Calu3 (cell line): Measurements from ENCODE around the gene MAMSTR. TPM values are rescaled to one million over a fixed set of nuclear protein-coding genes. Genes with fewer than 3 reads are reported as not detected.

Experiments
- BruUV-seq: library from RNA; stranded (reverse); fragments of 400-500 nt; replicated peaks from 2 replicates; lab custom pipeline; 2021; lab: Mats Ljungman, UMichigan
- CTCF ChIA-PET: fragments of 300-600 bp; sonication (Branson Sonifier 250); formaldehyde crosslinking; loops from one replicate; lab custom pipeline; 2022; ENCODE audit warnings: antibody characterized with exemption; lab: Charles Lee
- DNase-seq: peaks from one replicate; pipeline ENCODE4 v3.0.0; 2022
- H3K27ac Mint-ChIP-seq: one replicate; pipeline ENCODE4 v1.8.0; 2022; ENCODE audit warnings: mixed read lengths; ENCODE audit not compliant: unreplicated experiment
- H3K27me3 Mint-ChIP-seq: one replicate; pipeline ENCODE4 v1.8.0; 2022; ENCODE audit warnings: mixed read lengths; ENCODE audit not compliant: unreplicated experiment
- H3K36me3 Mint-ChIP-seq: one replicate; pipeline ENCODE4 v1.8.0; 2022; ENCODE audit warnings: mild to moderate bottlenecking, moderate library complexity, mixed read lengths; ENCODE audit not compliant: insufficient read depth, unreplicated experiment
- H3K4me1 Mint-ChIP-seq: one replicate; pipeline ENCODE4 v1.8.0; 2022; ENCODE audit warnings: mild to moderate bottlenecking, low read depth, mixed read lengths; ENCODE audit not compliant: unreplicated experiment
- H3K4me3 Mint-ChIP-seq: one replicate; pipeline ENCODE4 v1.8.0; 2022; ENCODE audit warnings: mild to moderate bottlenecking, low read depth, moderate library complexity, mixed read lengths; ENCODE audit not compliant: unreplicated experiment
- H3K9me3 Mint-ChIP-seq: one replicate; pipeline ENCODE4 v1.8.0; 2022; ENCODE audit warnings: low read depth, mixed read lengths; ENCODE audit not compliant: unreplicated experiment
- CTCF ChIP-seq: fragments of 200-600 bp; IDR thresholded peaks from one replicate; pipeline ENCODE4 v1.8.0; 2022; ENCODE audit warnings: antibody characterized with exemption; ENCODE audit not compliant: unreplicated experiment
- intact Hi-C: fragments of 100-400 bp; cut with micrococcal nuclease; formaldehyde crosslinking; loops from one replicate; pipeline ENCODE4 v1.10.0; 2022; ENCODE audit not compliant: unreplicated experiment
- total RNA-seq: library from RNA; stranded (reverse); gene quantifications from 2 replicates; pipeline ENCODE4 v1.2.3, GENCODE V29; 2022

Gene MAMSTR
- total RNA-seq, 1 experiment from 2014 or later, result 1.7 TPM

DNA sequence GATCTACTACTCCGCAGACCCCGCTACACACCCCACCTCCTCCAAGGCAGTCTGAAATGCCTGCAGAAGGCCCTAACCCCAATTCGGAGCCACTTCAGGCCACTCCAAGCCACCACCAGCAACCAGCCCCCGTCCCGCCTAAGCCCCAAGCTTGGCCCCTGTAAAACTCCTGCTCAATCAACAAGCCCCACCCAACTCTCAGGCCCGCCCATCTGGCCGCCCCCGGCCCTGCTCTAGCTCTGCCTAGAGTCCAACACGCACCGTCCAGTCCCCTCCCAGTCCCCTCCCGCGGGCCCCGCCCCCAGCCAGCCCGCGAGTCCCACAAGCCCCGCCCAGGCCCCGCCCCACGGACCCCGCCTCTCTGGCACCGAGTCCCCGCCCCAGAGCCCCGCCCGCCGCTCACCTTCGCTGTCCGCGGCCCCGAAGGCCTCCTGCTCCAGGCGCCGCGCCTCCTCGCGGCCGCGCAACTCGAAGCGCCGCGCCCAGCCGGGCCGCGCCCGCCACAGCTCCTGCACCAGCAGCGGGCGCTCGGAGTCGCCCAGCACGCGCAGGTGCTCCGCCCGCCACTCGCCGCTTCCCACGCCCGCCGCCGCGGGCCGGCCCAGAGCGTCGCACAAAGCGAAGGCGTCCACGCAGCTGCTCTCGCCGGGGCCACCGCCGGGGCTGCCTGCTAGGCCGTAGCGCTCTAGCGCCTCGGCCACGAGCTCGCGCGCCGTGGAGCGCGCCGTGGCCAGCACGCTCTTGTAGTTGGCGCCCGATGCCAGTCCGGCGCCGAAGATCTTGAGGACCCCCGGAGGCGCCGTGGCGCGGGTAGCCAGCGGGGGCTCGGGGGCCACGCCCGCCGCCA lies 19.3 kb upstream of the MAMSTR start:
- CTCF ChIA-PET, result interaction anchor here (0.6 to 2.3 kb wide), 14 partner anchors 9 to 254 kb away, joined by 3 to 15 read pairs (median 3); partner anchors contain the start of genes CA11 and FUT2
- Mint-ChIP-seq H3K9me3 (no peaks in the 10 kb centered on the region), H3K4me3 (peak overlapping the region; percentile 26), H3K27me3 (peaks cover 22% of the 10 kb centered on the region), H3K36me3 (peaks cover 17% of the 10 kb centered on the region), H3K4me1 (peaks cover 8% of the 10 kb centered on the region), H3K27ac (no peak overlapping the region)
- TF ChIP-seq CTCF, result peak; percentile 72
- peak; percentile 98 for DNase-seq
- no TSS peak for BruUV-seq
- intact Hi-C loops, result loop anchor here (5.0 kb wide), 1 partner anchor 61 kb away; no protein-coding TSS in a partner anchor

GRCh38 chr19:48737360-48737998 lies 18.0 kb upstream of the MAMSTR start:
- intact Hi-C loops, result loop anchor here (5.0 kb wide), 1 partner anchor 60 kb away; no protein-coding TSS in a partner anchor
- no peak for DNase-seq
- peaks cover 8% of the 10 kb centered on the region for H3K4me1 Mint-ChIP-seq
- no peak for TF ChIP-seq CTCF
- peaks cover 17% of the 10 kb centered on the region for H3K36me3 Mint-ChIP-seq
- H3K27me3 Mint-ChIP-seq, result peaks cover 22% of the 10 kb centered on the region
- H3K9me3 Mint-ChIP-seq, result no peaks in the 10 kb centered on the region
- H3K4me3 Mint-ChIP-seq, result no peak overlapping the region
- H3K27ac Mint-ChIP-seq, result peak overlapping the region; percentile 52
- CTCF ChIA-PET, result interaction anchor here (0.6 kb wide), 1 partner anchor 102 kb away, joined by 3 read pairs; no protein-coding TSS in a partner anchor
- BruUV-seq, result no TSS peak

DNA sequence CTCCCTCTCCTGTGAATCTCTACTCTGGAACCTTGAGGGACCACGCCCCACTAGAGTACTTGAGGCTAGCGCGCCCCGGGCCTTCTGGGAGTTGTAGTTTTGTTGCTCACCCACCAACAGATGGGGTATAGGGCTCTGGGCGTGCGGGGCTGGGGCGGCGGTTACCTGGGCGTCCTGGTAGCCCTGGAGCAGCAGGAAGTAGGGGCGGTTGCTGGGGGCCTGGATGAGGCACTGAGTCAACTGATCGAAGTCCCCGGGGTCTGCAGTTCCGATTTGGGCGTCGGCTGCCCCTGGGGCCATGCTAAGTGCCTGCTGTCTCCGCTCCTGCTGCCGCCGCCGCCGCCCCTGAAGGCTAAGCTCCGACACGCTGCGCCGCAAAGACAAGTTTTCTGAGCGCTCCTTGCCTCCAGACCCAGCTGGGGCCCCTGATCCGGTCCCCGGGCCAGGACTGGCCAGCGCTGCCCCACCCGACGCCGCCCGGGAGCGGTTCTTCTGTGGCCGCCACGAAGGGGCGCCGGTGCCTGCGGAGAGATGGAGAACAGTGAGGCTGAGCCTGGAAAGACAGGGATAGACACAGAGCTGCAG lies 15.6 kb upstream of the MAMSTR start:
- no peak for TF ChIP-seq CTCF
- Mint-ChIP-seq H3K9me3 (no peaks in the 10 kb centered on the region), H3K36me3 (peaks cover 17% of the 10 kb centered on the region), H3K27ac (peak overlapping the region; percentile 65), H3K4me3 (peak overlapping the region; percentile 80), H3K4me1 (peaks cover 8% of the 10 kb centered on the region), H3K27me3 (peaks cover 40% of the 10 kb centered on the region)
- no TSS peak for BruUV-seq
- CTCF ChIA-PET, result interaction anchor here (0.7 to 1.3 kb wide), 4 partner anchors 10 to 89 kb away, joined by 3 read pairs; partner anchors contain the start of gene CA11
- DNase-seq, result peak; percentile 79
- intact Hi-C loops, result loop anchor here (5.0 kb wide), 1 partner anchor 58 kb away; no protein-coding TSS in a partner anchor

DNA sequence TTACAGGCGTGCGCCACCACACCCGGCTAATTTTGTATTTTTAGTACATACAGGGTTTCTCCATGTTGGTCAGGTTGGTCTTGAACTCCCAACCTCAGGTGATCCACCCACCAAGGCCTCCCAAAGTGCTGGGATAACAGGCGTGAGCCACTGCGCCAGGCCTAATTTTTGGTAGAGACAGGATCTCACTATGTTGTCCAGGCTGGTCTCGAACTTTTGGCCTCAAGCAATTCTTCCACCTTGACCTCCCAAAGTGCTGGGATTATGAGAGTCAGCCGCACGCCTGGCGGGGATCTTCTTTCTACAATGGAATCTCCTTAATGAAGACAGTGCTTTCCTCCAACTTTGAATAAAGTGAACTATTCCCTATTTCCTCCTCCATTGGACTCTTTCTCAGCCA lies 15.1 kb upstream of the MAMSTR start:
- no peak for TF ChIP-seq CTCF
- Mint-ChIP-seq H3K27ac (peak overlapping the region; percentile 65), H3K36me3 (peaks cover 17% of the 10 kb centered on the region), H3K4me3 (peak overlapping the region; percentile 80), H3K27me3 (peaks cover 40% of the 10 kb centered on the region), H3K4me1 (peaks cover 8% of the 10 kb centered on the region), H3K9me3 (no peaks in the 10 kb centered on the region)
- CTCF ChIA-PET, result interaction anchor here (1.3 kb wide), 1 partner anchor 10 kb away, joined by 3 read pairs; no protein-coding TSS in a partner anchor
- no TSS peak for BruUV-seq
- DNase-seq, result no peak
- intact Hi-C loops, result loop anchor here (5.0 kb wide), 1 partner anchor 57 kb away; no protein-coding TSS in a partner anchor
